Cortex of kidney (tissue), 1 donor: ENCODE data around the gene TRDN.
"Not testable (repeated sequence)": the region's sequence is repeated elsewhere in the genome, so short reads cannot be mapped to it uniquely, and the experiment has no call there.

Source experiments
- DNase-seq: peaks from one replicate; lab custom pipeline; 2025; lab: John Stamatoyannopoulos, UW

TRDN gene

DNA sequence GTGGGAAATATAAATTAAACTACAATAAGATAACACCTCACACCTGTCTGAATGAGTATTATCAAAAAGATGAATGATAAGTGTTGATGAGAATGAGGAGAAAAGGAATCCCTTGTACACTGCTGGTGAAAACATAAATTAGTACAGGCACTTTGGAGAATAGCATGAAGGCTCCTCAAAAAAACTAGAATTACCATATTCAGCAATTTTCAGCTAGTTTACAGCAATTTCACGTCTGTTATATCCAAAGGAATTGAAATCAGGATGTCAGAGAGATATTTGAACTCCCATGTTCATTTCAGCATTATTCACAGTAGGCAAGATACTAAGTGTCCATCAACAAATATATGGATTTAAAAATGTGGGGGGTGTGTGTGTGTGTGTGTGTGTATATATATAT, 348.1 kb downstream of the TRDN start:
- DNase-seq, result no peak

DNA sequence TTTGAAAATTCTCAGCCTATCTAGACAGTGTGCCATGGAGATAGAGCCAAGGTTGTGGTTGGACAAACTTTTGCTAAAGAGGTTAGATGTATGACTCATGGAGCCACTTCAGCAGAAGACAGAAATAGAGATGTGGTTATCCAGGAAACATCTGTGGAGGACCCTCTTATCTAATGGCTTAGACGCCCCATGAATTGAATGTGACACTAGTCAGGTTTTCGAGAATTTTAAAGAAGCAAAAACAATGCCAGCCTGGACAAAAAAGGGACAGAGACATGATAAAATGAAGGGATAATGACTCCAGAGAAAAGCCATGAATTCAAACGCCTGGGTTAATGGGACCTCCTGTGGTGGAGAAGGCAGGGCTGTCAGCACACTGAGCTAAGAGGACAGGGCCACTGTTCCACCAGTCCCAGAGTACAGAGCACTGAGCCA, 360.2 kb downstream of the TRDN start:
- DNase-seq, result no peak

DNA sequence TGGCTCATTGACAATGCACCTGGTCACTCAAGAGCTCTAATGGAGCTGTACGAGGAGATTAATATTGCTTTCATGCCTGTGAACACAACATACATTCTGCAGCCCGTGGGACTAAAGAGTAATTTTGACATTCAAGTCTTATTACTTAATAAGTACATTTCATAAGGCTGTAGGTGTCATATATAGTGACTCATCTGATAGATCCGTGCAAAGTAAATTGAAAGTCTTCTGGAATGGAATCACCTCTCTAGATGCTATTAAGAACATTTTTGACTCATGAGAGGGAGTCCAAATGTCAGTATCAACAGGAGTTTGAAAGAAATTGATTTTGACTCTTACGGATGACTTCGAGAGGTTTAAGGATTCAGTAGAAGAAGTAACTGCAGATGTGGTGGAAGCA, 372.8 kb downstream of the TRDN start:
- DNase-seq, result no peak

DNA sequence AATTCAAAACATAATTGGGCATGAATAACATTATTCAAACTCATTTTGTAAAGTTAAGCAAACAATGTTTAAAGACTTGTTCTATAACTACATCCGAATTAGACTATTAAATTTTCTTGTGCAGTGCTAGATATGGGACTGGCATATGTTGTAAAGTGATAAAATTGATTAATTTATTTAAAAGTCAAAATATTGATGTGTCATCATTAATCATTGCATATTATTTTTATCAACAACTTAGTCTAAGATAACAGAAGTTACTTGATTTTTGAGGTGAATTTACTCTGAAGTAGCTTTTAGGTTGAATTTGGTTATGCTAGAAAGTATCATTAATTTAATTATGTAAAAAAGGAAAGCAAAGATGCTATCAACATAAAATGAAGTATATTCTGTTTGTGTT, 396.1 kb downstream of the TRDN start:
- no peak for DNase-seq

- no peak for DNase-seq
Measured at GRCh38 chr6:123233336-123233735, 403.4 kb downstream of the TRDN start.

DNA sequence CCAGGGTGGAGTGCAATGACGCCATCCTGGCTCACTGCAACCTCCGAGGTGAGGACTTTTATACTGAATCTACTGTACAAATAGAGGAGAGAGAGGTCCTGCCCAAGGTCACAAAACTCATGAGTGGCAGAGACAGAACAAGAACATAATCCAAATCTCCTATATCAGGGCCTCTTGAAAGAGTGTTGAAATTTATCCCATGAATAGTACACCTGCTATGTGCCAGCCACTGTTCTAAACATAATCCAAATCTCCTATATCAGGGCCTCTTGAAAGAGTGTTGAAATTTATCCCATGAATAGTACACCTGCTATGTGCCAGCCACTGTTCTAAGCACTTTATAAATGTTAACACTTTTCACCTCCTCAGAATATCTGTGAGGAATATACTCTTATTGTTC, 409.0 kb downstream of the TRDN start:
- not testable (repeated sequence) for DNase-seq

DNA sequence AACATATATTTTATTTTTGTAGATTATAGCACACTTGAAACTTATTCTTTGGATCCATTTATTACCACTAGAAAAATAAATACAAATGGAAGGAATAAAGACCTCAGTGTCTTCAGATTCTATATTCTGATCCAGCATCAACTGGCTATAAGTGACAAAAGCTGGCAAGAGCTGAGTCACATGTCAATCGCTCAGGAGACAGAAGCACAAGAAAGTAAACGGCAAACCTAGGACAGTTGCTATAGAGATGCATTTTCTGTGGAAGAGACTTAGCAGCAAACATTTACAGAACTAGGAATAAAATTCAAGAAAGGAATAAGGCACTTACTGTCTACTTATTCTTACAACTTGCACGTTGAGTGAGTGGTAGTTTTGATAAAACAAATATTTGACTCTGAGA, 410.4 kb downstream of the TRDN start:
- no peak for DNase-seq

- DNase-seq, result no peak
Measured at GRCh38 chr6:123224077-123224476, 412.7 kb downstream of the TRDN start.

DNA sequence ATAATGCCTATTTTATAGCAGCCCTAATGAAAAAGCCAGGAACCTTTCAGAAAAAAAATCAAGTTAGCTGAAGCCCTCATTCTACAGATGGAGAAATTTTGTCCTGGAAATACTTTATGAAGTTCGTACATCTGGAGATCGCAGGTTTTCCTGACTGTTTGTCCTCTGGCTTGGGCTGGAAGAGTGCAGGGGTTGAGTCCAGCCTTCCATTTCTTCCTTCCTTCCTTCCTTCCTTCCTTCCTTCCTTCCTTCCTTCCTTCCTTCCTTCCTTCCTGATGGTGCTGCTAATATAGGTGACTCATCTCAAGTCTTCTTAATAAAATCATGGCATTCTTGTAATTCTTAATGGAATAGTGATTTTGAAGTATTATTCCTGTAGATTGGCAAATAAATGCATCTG, 413.3 kb downstream of the TRDN start:
- DNase-seq, result no peak

GRCh38 chr6:123215211-123215610, 421.5 kb downstream of the TRDN start:
- no peak for DNase-seq

DNA sequence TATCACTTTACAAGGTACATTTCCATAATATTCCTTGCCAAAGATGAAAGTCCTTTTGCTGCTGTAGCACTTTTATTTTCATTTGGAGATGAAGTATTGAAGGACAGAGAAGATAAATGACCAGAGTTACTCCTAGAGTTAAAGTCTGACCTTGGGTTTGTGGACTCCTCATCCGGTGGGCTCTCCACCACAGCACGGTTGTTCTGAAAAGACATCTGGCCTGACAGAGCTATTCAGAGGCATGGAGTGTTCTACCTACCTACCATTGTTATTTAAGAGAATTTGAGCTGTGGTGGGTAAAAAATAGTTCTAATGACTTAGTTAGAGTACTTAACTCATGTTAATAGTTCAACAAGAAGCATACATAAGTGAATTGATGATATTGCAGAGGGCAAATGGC, 422.3 kb downstream of the TRDN start:
- no peak for DNase-seq

GRCh38 chr6:123213921-123214320, 422.8 kb downstream of the TRDN start:
- no peak for DNase-seq

GRCh38 chr6:123211777-123212545, 424.8 kb downstream of the TRDN start:
- DNase-seq, result no peak

- DNase-seq, result no peak
Measured at GRCh38 chr6:123210645-123211044, 426.1 kb downstream of the TRDN start.

DNA sequence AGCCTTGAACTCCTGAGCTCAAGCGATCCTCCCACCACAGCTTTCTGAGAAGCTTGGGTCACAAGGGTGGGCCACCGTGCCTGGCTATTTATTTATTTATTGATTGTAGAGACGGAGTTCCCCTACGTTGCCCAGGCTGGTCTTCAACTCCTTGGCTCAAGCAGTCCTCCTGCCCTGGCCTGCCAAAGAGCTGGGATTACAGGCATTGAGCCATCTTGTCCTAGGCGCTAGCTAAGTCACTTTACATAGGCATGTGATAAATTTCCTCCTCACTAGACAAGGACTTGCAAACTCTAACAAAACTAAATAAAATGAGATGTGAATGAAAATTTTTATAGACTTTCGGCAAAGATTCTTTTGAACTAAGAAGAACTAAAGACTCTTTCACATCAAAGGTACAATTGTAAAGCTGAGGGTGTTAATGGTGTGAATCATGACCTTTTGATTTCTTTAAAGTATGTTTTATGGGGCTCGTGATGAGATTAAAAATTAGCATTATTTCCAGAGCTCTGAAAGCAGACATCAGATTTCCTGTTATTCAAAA, 428.7 kb downstream of the TRDN start:
- no peak for DNase-seq

DNA sequence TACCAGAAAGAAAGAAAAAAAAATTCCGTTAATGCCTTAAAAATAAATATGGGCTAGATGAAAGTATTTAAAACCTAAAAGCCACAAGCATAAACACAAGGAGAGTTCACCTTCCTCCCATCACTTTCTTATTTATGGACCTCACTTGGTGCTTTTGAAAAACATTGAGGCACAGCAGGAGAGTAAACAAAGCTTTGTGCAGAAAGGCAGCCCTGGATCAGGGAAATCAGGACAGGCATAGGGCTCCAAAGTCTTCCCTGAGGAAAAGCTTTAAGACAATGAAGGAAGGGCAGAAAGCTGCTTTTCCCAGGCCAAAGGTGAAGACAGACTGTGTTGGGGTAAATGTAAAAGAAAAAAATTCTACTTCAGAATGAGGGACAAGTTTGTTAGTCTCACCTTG, 432.8 kb downstream of the TRDN start:
- no peak for DNase-seq

DNA sequence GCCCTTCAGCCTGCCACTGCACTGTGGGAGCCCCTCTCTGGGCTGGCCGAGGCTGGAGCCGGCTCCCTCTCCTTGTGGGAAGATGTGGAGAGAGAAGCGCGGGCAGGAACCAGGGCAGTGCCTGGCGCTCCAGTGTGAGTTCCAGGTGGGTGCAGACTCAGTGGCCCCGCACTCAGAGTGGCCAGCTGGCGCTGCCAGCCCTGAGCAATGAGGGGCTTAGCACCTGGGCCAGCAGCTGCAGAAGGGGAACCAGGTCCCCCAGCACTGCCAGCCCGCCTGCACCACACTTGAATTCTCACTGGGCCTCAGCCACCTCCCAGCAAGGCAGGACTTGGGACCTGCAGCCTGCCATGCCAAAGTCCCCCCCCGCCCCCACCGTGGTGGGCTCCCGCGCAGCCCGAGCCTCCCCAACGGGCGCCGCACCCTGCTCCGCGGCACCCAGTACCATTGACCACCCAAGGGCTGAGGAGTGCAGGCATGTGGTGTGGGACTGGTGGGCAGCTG, 434.8 kb downstream of the TRDN start:
- DNase-seq, result no peak

GRCh38 chr6:123193298-123193697, 443.5 kb downstream of the TRDN start:
- no peak for DNase-seq

DNA sequence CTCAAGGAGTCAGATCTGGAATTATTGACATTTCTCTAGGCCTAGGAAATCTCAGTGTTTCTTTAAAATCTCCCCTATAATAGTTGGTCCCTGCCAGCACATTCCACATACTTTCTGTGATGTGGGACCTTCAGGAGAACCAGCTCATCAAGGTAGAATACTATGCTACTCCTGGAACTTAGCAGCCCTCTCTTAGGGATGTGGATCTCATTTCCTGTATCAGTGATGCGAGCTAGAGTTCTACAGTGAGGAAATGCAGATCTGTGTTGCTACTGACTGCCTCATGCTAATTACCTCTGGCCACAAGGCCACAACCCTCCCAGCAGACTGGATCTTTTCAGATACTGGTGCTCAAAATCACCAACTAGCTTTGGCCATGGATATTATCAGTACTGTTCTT, 446.9 kb downstream of the TRDN start:
- DNase-seq, result no peak

DNA sequence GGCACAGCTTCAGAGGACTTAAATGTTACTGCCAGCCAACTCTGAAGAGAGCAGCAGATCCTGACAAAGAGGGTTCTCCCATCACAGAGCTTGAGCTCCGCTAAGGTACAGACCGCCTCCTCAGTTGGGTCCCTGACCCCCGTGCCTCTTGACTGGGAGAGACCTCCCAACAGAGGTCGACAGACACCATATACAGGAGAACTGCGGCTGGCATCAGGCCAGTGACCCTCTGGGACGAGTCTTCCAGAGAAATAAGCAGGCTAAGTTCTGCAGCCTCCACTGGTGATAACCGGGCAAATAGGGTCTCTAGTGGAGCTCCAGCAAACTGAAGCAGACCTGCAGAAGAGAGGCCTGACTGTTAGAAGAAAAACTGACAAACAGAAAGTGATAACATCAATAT, 453.8 kb downstream of the TRDN start:
- DNase-seq, result no peak

DNA sequence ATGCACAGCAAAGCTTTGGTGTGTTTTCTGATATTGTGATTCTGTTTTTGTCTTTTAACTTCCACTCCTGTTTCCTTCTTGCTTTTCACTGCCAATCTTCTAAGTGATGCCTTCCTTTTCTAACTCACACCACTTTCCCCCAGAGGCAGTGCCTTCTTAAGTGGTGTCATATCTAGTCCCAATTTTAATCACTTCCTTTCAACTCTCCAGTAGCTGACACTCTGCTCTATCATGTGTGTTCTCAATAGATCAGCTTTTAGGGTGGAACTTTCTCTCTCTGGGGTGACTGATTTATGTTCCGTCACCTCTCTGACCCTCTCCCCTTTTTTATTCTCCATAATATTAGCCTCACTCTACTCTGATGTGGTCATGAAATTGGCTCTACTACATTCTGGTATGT, 460.0 kb downstream of the TRDN start:
- no peak for DNase-seq

DNA sequence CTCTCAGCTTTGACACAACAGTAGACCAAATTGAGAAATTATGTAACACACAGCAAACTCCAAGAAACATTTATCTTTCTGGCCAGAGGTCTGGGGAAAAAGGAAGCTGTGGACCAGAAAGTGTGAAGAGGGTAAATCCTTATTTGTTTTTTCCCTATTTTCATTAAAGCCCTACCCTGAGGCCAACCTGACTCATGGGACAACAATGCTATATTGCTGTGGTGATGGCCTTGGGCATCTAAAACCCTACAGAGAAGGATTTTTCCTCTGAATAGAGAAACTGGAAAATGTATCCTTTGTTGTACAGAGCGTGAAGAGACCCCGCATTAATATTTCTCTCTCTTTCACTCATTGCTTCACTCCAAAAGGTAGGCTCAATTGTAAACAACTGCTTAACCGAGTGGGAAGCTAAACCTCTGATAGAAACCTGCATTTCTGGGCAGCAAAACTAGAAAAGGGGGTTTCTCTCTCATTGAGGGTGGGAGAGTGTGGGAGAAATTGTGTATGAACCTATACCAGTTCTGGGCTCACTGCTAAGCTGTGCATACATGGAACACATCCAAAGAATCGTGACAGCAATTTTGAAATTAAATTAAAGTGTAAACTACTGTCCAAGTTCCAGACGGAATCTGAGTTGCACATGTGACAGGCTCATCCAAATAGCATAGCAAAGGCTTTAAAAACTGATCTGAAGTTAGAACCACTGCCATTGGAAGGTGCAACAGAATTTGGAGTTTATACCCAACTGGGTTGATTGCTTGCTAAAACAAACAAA, 465.2 kb downstream of the TRDN start:
- no peak for DNase-seq

DNA sequence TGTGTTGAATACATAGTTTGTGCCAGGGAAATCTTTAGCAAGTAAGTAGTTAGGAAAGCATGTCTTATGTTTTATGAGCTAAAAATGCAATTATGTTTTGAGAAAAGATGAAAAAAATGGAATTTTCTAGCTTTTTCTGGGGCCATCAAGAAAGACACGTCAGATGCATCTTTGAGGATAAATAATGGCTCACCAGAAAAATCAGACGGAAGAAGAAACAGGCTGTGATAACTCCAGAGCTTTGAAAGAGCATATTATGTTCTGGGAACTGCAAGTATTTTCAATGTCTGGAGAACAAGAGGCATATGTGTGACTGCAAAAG, 467.0 kb downstream of the TRDN start:
- no peak for DNase-seq
